Measurements from ENCODE around the gene HOXB3. TPM values are rescaled to one million over a fixed set of nuclear protein-coding genes. Genes with fewer than 3 reads are reported as not detected.

HOXB3 gene
- total RNA-seq, 3 donors from 2014 or later (not counting 1 experiment from before 2014, with no cell fraction given), result 7.9 to 15.6 (median 15.3) TPM

- DNase-seq (no peak), ATAC-seq (no peak)
- H3K27ac Mint-ChIP-seq, result peak overlapping the region in 1 of 2 donors; percentile 78
- peaks cover 50 to 68% of the 10 kb centered on the region in 2 donors for H3K4me1 Mint-ChIP-seq
- Histone ChIP-seq H3K4me3 (ENCODE audit: low read length) (no peak overlapping the region), H3K4me1 (ENCODE audit: control insufficient read depth, insufficient read depth, low read length) (peaks cover 42% of the 10 kb centered on the region), H3K27me3 (ENCODE audit: control insufficient read depth, insufficient read depth, low read length) (peaks cover 55% of the 10 kb centered on the region), H3K27ac (ENCODE audit: low read length) (no peak overlapping the region), H3K9me3 (ENCODE audit: control insufficient read depth, insufficient read depth, low read length) (no peaks in the 10 kb centered on the region), H3K36me3 (ENCODE audit: control insufficient read depth, insufficient read depth, low read length) (no peaks in the 10 kb centered on the region)
- no peaks in the 10 kb centered on the region for H3K9me3 Mint-ChIP-seq
- no peaks in the 10 kb centered on the region for H3K36me3 Mint-ChIP-seq
- peaks cover 62 to 78% of the 10 kb centered on the region in 2 donors for H3K27me3 Mint-ChIP-seq (ENCODE audit: low read depth in 2 of 2)
- 58% methylated on average over 3 of the region's 7 CpGs for WGBS (ENCODE audit: insufficient coverage)
- intact Hi-C loops (cut with micrococcal nuclease), result no loop called here
- H3K4me3 Mint-ChIP-seq, result peak overlapping the region; percentile 85
- no peak for TF ChIP-seq CTCF (IDR thresholded peaks at IDR 0.05)
These were observed 7.3 kb downstream of the HOXB3 start for GRCh38 chr17:48582750-48583069.

- DNase-seq, result no peak
- Histone ChIP-seq H3K27me3 (ENCODE audit: control insufficient read depth, insufficient read depth, low read length) (peaks cover 36% of the 10 kb centered on the region), H3K36me3 (ENCODE audit: control insufficient read depth, insufficient read depth, low read length) (no peaks in the 10 kb centered on the region), H3K27ac (ENCODE audit: low read length) (no peak overlapping the region), H3K4me3 (ENCODE audit: low read length) (no peak overlapping the region), H3K9me3 (ENCODE audit: control insufficient read depth, insufficient read depth, low read length) (no peaks in the 10 kb centered on the region), H3K4me1 (ENCODE audit: control insufficient read depth, insufficient read depth, low read length) (peaks cover 49% of the 10 kb centered on the region)
- ATAC-seq, result no peak
- WGBS (ENCODE audit: insufficient coverage), result 49% methylated on average over 24 of the region's 26 CpGs
- H3K4me1 Mint-ChIP-seq, result peaks cover 33 to 66% of the 10 kb centered on the region in 2 donors
- no peak for TF ChIP-seq CTCF (IDR thresholded peaks at IDR 0.05)
- no peaks in the 10 kb centered on the region for H3K9me3 Mint-ChIP-seq
- intact Hi-C loops (cut with micrococcal nuclease), result no loop called here
- H3K36me3 Mint-ChIP-seq, result no peaks in the 10 kb centered on the region
- peak overlapping the region; percentile 97 for H3K4me3 Mint-ChIP-seq
- H3K27ac Mint-ChIP-seq, result no peak overlapping the region
- H3K27me3 Mint-ChIP-seq (ENCODE audit: low read depth in 2 of 2), result peaks cover 38 to 55% of the 10 kb centered on the region in 2 donors
These were observed 10.1 kb downstream of the HOXB3 start for GRCh38 chr17:48579760-48580554.

GRCh38 chr17:48579471-48579759 lies 10.6 kb downstream of the HOXB3 start:
- Histone ChIP-seq H3K27me3 (ENCODE audit: control insufficient read depth, insufficient read depth, low read length) (peaks cover 36% of the 10 kb centered on the region), H3K36me3 (ENCODE audit: control insufficient read depth, insufficient read depth, low read length) (no peaks in the 10 kb centered on the region), H3K27ac (ENCODE audit: low read length) (no peak overlapping the region), H3K4me3 (ENCODE audit: low read length) (no peak overlapping the region), H3K4me1 (ENCODE audit: control insufficient read depth, insufficient read depth, low read length) (peaks cover 47% of the 10 kb centered on the region), H3K9me3 (ENCODE audit: control insufficient read depth, insufficient read depth, low read length) (no peaks in the 10 kb centered on the region)
- peaks cover 31 to 60% of the 10 kb centered on the region in 2 donors for H3K4me1 Mint-ChIP-seq
- ATAC-seq, result no peak
- WGBS (ENCODE audit: insufficient coverage), result 51% methylated on average over 3 of the region's 7 CpGs
- intact Hi-C loops (cut with micrococcal nuclease), result no loop called here
- DNase-seq, result peak in 1 of 2 donors; percentile 16
- peaks cover 38 to 53% of the 10 kb centered on the region in 2 donors for H3K27me3 Mint-ChIP-seq (ENCODE audit: low read depth in 2 of 2)
- no peak for TF ChIP-seq CTCF (IDR thresholded peaks at IDR 0.05)
- peak overlapping the region; percentile 97 for H3K4me3 Mint-ChIP-seq
- peak overlapping the region; percentile 86 to 89 for H3K27ac Mint-ChIP-seq
- H3K9me3 Mint-ChIP-seq, result no peaks in the 10 kb centered on the region
- H3K36me3 Mint-ChIP-seq, result no peaks in the 10 kb centered on the region
